HG02763 (cell line): ENCODE data around the gene TET1.
"Not testable (repeated sequence)": the region's sequence is repeated elsewhere in the genome, so short reads cannot be mapped to it uniquely, and the experiment has no call there.

ENCODE experiments used
- ATAC-seq: cut with Tn5 transposase; IDR thresholded peaks from one replicate; pipeline ENCODE4 v1.9.1; 2021; ENCODE audit warnings: mild to moderate bottlenecking, moderate library complexity; ENCODE audit not compliant: unreplicated experiment

TET1 gene

GRCh38 chr10:68604441-68604840, 44.3 kb downstream of the TET1 start:
- no peak for ATAC-seq

- ATAC-seq, result no peak
These were observed 46.8 kb downstream of the TET1 start for GRCh38 chr10:68606918-68607317.

DNA sequence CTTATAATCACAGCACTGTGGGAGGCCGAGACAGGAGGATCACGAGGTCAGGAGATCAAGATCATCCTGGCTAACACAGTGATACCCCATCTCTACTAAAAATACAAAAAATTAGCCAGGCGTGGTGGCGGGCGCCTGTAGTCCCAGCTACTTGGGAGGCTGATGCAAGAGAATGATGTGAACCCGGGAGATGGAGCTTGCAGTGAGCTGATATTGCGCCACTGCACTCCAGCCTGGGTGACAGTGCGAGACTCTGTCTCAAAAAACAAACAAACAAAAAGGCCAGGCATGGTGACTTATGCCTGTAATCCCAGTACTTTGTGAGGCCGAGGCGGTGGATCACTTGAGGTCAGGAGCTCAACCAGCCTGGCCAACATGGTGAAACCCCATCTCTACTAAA, 49.9 kb downstream of the TET1 start:
- not testable (repeated sequence) for ATAC-seq

DNA sequence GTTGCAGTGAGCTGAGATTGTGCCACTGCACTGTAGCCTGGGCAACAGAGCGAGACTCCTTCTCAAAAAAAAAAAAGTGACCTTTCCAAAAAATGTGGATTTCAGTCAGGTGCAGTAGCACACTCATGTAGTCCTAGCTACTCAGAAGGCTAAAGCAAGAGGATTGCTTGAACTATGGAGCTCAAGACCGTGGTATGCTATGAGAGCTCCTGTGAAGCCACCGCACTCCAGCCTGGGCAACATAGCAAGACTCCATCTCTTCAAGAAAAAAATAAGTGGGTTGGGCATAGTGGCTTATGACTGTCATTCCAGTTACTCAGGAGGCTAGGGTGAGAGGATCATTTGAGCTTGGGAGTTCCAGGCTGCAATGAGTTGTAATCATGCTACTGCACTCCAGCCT, 51.1 kb downstream of the TET1 start:
- ATAC-seq, result no peak

DNA sequence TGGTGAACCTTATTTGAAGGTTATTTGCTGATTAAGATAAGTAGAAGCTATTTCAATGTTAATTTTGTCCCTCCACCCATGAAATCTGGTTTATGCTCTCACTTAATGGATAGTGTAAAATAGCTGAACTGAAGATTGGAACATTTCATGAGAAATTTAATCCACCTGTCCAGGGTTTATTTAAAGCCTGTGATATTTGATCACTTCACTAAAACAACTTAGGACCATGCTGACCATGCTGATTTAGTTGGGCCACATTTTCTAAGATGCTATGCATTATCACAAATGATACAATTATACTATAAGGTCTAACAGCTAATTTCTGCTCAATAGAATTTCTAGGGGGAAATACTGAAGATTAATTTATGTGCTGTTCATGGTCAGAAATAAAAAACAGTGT, 53.8 kb downstream of the TET1 start:
- ATAC-seq, result not testable (repeated sequence)

DNA sequence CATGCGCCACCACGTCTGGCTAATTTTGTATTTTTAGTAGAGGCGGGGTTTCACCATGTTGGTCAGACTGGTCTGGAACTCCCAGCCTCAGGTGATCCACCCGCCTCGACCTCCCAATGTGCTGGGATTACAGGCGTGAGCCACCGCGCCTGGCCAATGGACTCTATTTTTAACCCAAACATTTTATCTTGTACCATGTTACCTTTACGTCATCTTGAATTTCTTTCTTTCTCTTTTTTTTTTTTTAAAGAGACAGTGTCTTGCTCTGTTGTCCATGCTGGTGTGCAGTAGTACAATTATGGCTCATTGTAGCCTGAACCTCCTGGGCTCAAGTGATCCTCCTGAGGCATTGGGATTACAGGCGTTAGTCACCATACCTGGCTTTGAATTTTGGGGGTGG, 57.6 kb downstream of the TET1 start:
- not testable (repeated sequence) for ATAC-seq

- ATAC-seq, result no peak
These were observed 58.1 kb downstream of the TET1 start for GRCh38 chr10:68618234-68618633.

GRCh38 chr10:68619595-68619994, 59.5 kb downstream of the TET1 start:
- no peak for ATAC-seq

GRCh38 chr10:68625316-68625921, 65.3 kb downstream of the TET1 start:
- ATAC-seq, result no peak

GRCh38 chr10:68628576-68629127, 68.5 kb downstream of the TET1 start:
- no peak for ATAC-seq

DNA sequence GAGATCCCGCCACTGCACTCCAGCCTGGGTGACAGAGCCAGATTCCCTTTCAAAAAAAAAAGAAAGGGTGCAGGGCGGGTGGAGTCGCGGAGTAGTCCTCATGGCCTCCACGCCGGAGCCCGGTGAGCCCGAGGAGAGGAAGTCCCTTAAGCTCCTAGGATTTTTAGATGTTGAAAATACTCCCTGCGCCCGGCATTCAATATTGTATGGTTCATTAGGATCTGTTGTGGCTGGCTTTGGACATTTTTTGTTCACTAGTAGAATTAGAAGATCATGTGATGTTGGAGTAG, 72.1 kb downstream of the TET1 start:
- not testable (repeated sequence) for ATAC-seq

DNA sequence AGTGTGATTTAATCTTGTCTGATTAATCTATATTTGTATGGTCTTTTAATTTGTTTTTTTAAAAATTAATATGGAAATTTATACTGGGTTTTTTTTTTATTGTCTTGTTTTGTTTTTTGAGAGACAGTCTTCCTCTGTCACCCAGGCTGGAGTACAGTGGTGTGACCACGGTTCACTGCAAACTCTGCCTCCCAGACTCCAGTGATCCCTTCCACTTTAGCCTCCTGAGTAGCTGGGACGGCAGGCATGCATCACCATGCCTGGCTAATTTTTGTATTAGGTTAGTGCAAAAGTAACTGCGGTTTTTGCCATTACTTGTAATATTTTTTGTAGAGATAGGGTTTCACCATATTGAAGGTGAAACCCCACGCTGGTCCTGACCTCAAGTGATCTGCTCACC, 73.1 kb downstream of the TET1 start:
- ATAC-seq, result no peak

DNA sequence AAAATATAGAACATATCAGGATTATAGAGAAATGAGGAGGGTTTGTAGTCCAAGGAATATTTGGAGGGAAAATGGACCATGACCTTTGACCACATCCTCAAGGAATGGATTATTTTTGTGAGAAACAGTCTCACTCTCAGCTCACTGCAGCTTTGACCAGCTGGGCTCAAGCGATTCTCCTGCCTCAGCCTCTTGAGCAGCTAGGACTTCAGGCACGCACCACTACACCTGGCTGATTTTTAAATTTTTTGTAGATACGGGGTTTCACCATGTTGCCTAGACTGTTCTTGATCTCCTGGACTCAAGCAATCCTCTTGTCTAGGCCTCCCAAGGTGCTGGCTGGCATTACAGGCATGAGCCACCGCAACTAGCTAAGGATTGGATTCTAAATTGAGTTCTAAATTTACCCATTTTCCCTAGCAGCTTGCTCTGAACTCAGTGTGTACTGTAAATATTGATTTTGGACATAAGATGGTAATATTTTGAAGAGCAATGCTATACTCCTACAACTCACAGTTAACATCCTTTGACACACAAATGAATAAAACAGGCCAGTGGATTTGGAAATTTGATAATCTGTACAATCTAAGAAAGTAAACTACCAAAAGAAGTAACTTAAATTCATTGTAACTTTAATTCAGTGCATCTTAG, 73.8 kb downstream of the TET1 start:
- no peak for ATAC-seq

- no peak for ATAC-seq
These were observed 76.2 kb downstream of the TET1 start for GRCh38 chr10:68636335-68636734.

- not testable (repeated sequence) for ATAC-seq
These were observed 83.4 kb downstream of the TET1 start for GRCh38 chr10:68643550-68643949.

- no peak for ATAC-seq
These were observed 87.7 kb downstream of the TET1 start for GRCh38 chr10:68647672-68648341.

DNA sequence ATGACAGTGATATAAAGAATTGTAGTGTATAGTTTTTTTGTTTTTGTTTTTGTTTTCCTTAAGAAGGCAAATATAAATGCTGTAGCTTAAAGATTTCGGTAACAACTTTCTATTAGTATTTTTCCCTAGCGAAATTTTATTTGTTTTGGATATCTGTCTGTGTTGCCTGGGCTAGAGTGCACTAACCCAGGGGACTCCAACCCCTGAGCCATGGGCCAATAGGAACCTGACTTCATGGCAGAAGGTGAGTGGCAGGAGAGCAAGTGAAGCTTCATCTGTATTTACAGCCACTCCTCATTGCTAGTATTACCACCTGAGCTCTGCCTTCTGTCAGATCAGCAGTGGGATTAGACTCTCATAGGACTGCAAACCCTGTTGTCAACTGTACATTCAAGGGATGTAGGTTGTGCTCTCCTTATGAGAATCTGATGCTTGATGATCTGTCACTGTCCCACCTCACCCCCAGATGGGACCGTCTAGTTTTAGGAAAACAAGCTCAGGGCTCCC, 95.5 kb downstream of the TET1 start:
- ATAC-seq, result no peak

DNA sequence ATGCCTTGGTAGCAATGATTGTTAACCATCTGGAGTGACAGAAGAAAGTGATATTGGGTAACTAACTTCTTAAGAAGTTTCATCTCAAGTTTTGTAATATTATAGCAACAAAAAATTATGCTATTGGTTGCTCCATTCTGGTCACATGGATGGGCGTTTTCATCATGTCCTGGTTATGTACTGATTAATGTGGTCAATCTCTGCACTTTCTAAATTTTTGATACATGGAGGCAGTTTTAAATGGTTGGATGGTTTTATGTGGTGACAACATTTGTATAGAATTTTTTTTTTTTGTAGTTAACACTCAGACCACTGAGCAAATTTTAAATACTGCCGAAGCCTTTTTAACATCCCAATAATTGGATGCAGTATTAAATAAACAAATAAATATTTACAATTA, 105.7 kb downstream of the TET1 start:
- ATAC-seq, result no peak

DNA sequence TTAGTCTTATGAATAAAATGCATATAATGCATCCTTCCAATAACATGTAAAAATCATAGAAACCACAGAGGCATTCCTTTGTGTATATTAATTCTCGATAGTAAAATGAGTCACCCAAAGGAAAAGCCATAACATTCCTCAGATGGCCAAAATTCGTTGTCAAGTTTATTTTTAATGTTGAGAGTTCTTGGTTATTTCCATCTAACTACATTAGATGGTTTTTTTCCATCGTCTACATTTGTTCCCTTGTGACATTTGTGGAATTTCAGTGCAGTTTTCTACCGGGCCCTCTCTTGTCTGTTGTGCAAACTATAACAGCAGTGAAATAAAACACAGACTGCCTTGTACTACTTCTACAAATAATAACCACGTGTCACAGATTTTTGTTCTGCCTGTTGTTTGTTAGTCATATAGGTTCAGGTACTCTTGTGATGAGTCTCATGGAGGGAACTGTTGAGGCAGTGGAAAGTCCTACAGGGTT, 106.2 kb downstream of the TET1 start:
- no peak for ATAC-seq

- no peak for ATAC-seq
These were observed 108.1 kb downstream of the TET1 start for GRCh38 chr10:68668231-68668630.

- no peak for ATAC-seq
These were observed 108.8 kb downstream of the TET1 start for GRCh38 chr10:68668972-68669371.

- ATAC-seq, result no peak
These were observed 124.3 kb downstream of the TET1 start for GRCh38 chr10:68684413-68684812.
